Right lobe of liver (tissue), 4 donors: ENCODE data around the gene PARD6B.

ENCODE experiments used
- POLR2A ChIP-seq: fragments of 450-650 bp; IDR thresholded peaks from one replicate; pipeline ENCODE4 v1.6.1; 2017; ENCODE audit warnings: antibody characterized with exemption, mild to moderate bottlenecking
- TF ChIP-seq, protein P1 (sequence below), 4 donors: fragments of 200-600 bp in 3 of 4; fragments of 450-650 bp in 1 of 4; IDR thresholded peaks; one replicate each; pipeline versions ENCODE4 v1.5.1 to v1.8.0; 2016 to 2022; ENCODE audit warnings: antibody characterized with exemption in 4 of 4, mild to moderate bottlenecking in 2 of 4
- donor health status: DM: no; HTN: no; CAD: no.
- donor health status: DM: no; HTN: no; CAD: no.
- donor health status: DM: no; HTN: yes; CAD: no.

- no peak for TF ChIP-seq POLR2A
- TF ChIP-seq, protein P1, sequence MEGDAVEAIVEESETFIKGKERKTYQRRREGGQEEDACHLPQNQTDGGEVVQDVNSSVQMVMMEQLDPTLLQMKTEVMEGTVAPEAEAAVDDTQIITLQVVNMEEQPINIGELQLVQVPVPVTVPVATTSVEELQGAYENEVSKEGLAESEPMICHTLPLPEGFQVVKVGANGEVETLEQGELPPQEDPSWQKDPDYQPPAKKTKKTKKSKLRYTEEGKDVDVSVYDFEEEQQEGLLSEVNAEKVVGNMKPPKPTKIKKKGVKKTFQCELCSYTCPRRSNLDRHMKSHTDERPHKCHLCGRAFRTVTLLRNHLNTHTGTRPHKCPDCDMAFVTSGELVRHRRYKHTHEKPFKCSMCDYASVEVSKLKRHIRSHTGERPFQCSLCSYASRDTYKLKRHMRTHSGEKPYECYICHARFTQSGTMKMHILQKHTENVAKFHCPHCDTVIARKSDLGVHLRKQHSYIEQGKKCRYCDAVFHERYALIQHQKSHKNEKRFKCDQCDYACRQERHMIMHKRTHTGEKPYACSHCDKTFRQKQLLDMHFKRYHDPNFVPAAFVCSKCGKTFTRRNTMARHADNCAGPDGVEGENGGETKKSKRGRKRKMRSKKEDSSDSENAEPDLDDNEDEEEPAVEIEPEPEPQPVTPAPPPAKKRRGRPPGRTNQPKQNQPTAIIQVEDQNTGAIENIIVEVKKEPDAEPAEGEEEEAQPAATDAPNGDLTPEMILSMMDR (IDR thresholded peaks at IDR 0.05), result no peak
Observed at GRCh38 chr20:50728981-50729874, 2.2 kb upstream of the PARD6B start.
